ENCODE results near the gene MAST2.
"Not testable (repeated sequence)": the region's sequence is repeated elsewhere in the genome, so short reads cannot be mapped to it uniquely, and the experiment has no call there.

The MAST2 gene

GRCh38 chr1:45932205-45932604 lies 128.8 kb downstream of the MAST2 start:
- H3K9me3 ChIP-seq (ENCODE audit: control insufficient read depth, low read length); H3K27ac ChIP-seq (ENCODE audit: low read depth, low read length, severe bottlenecking); H3K36me3 ChIP-seq (ENCODE audit: control insufficient read depth, insufficient read depth, low read length); H3K4me3 ChIP-seq (ENCODE audit: extremely low read depth, insufficient read depth, low read length, poor library complexity, severe bottlenecking): not testable (repeated sequence)
- 83 to 93% methylated on average over 5 to 6 of the region's 6 CpGs for WGBS, 2 experiments (ENCODE audit: insufficient coverage in 2 of 2)
- H3K4me1 ChIP-seq (ENCODE audit: control insufficient read depth, insufficient read depth, low read length, poor library complexity, severe bottlenecking): peaks cover 30% of the 10 kb centered on the region

DNA sequence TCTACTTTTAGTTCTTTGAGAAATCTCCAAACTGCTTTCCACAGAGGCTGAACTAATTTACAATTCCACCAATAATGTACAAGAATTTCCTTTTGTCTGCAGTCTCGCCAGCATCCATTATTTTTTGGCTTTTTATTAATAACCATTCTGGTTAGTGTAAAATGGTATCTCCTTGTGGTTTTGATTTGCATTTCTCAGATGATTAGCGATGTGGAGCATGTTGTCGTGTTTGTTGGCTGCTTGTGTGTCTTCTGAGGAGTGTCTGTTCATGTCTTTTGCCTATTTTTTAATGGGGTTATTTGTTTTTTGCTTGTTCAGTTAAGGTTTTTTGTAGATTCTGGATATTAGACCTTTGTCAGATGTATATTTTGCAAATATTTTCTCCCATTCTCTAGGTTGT lies 131.5 kb downstream of the MAST2 start:
- WGBS, 2 experiments (ENCODE audit: insufficient coverage in 2 of 2): 100% methylated on average over 1 to 2 of the region's 3 CpGs
- H3K27ac ChIP-seq (ENCODE audit: low read depth, low read length, severe bottlenecking): no peak overlapping the region

DNA sequence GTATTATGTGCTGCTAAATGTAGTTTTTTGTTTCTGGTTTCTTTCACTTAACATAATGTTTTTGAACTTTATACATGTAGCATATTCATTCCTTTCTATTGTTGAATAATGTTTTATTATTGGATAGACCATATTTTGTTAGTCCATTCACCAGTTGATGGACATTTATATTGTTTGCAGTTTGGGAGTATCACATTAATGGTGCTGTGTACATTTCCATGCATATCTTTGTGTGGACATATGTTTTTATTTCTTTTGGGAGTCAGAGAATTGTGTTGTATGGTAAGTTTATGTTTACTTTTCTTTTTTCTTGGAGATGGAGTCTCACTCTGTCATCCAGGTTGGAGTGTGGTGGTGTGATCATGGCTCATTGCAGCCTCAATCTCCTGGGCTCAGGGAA lies 134.6 kb downstream of the MAST2 start:
- Histone ChIP-seq H3K4me3 (ENCODE audit: extremely low read depth, insufficient read depth, low read length, poor library complexity, severe bottlenecking) (no peak overlapping the region), H3K4me1 (ENCODE audit: control insufficient read depth, insufficient read depth, low read length, poor library complexity, severe bottlenecking) (no peaks in the 10 kb centered on the region), H3K36me3 (ENCODE audit: control insufficient read depth, insufficient read depth, low read length) (no peaks in the 10 kb centered on the region), H3K27ac (ENCODE audit: low read depth, low read length, severe bottlenecking) (no peak overlapping the region), H3K9me3 (ENCODE audit: control insufficient read depth, low read length) (no peaks in the 10 kb centered on the region)

More for the DNA sequence above, 131.5 kb downstream of the MAST2 start:
- no peaks in the 10 kb centered on the region for H3K9me3 ChIP-seq (ENCODE audit: control insufficient read depth, low read length)
- peaks cover 6% of the 10 kb centered on the region for H3K4me1 ChIP-seq (ENCODE audit: control insufficient read depth, insufficient read depth, low read length, poor library complexity, severe bottlenecking)
- H3K4me3 ChIP-seq (ENCODE audit: extremely low read depth, insufficient read depth, low read length, poor library complexity, severe bottlenecking): no peak overlapping the region
- H3K36me3 ChIP-seq (ENCODE audit: control insufficient read depth, insufficient read depth, low read length): no peaks in the 10 kb centered on the region

GRCh38 chr1:45942411-45942810 lies 139.0 kb downstream of the MAST2 start:
- Histone ChIP-seq H3K27ac (ENCODE audit: low read depth, low read length, severe bottlenecking) (no peak overlapping the region), H3K4me3 (ENCODE audit: extremely low read depth, insufficient read depth, low read length, poor library complexity, severe bottlenecking) (no peak overlapping the region), H3K4me1 (ENCODE audit: control insufficient read depth, insufficient read depth, low read length, poor library complexity, severe bottlenecking) (no peaks in the 10 kb centered on the region), H3K9me3 (ENCODE audit: control insufficient read depth, low read length) (no peaks in the 10 kb centered on the region), H3K36me3 (ENCODE audit: control insufficient read depth, insufficient read depth, low read length) (no peaks in the 10 kb centered on the region)
- WGBS, 2 experiments (ENCODE audit: insufficient coverage in 2 of 2): no CpG with 5 or more reads among the region's 1 CpG

DNA sequence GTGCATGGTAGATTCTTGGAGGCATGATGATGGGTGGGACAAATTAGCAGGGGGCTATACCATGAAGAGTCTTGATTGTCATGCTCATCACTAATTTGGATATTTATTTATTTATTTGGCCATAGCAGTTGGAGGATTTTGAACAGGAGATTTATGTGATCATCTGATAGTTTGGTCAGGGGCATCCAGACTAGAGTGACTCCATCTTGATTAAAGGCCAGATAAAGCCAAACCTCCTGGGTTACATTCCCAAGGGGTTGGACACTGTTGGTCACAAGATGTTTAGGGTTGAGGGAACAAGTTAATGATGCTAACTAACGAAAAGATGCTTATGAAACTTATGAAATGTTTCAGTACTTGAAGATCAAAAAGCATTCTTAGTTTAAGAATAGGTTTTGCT lies 139.8 kb downstream of the MAST2 start:
- Histone ChIP-seq H3K4me1 (ENCODE audit: control insufficient read depth, insufficient read depth, low read length, poor library complexity, severe bottlenecking) (no peaks in the 10 kb centered on the region), H3K9me3 (ENCODE audit: control insufficient read depth, low read length) (peaks cover under 1% of the 10 kb centered on the region), H3K36me3 (ENCODE audit: control insufficient read depth, insufficient read depth, low read length) (no peaks in the 10 kb centered on the region), H3K27ac (ENCODE audit: low read depth, low read length, severe bottlenecking) (no peak overlapping the region), H3K4me3 (ENCODE audit: extremely low read depth, insufficient read depth, low read length, poor library complexity, severe bottlenecking) (no peak overlapping the region)
- WGBS, 2 experiments (ENCODE audit: insufficient coverage in 2 of 2): 71% methylated on average over 1 of the region's 1 CpG; no CpG with 5 or more reads in 1 of the 2 experiments

- Histone ChIP-seq H3K27ac (ENCODE audit: low read depth, low read length, severe bottlenecking) (no peak overlapping the region), H3K4me3 (ENCODE audit: extremely low read depth, insufficient read depth, low read length, poor library complexity, severe bottlenecking) (no peak overlapping the region), H3K4me1 (ENCODE audit: control insufficient read depth, insufficient read depth, low read length, poor library complexity, severe bottlenecking) (no peaks in the 10 kb centered on the region), H3K36me3 (ENCODE audit: control insufficient read depth, insufficient read depth, low read length) (peaks cover 5% of the 10 kb centered on the region), H3K9me3 (ENCODE audit: control insufficient read depth, low read length) (peaks cover 4% of the 10 kb centered on the region)
- 88 to 100% methylated on average over 1 to 2 of the region's 2 CpGs for WGBS, 2 experiments (ENCODE audit: insufficient coverage in 2 of 2)
Measured at GRCh38 chr1:45945426-45945825, 142.0 kb downstream of the MAST2 start.

DNA sequence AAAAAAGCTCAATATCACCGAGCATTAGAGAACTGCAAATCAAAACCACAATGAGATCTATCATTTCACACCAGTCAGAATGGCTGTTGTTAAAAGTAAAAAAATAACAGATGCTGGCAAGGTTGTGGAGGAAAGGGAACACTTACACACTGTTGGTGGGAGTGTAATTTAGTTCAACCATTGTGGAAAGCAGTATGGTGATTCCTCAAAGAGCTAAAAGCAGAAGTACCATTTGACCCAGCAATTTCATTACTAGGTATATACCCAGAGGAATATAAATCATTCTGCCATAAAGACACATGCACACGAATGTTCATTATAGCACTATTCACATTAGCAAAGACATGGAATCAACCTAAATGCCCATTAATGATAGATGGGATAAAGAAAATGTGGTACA lies 146.1 kb downstream of the MAST2 start:
- no CpG with 5 or more reads among the region's 2 CpGs for WGBS, 2 experiments (ENCODE audit: insufficient coverage in 2 of 2)
- not testable (repeated sequence) for H3K4me3 ChIP-seq (ENCODE audit: extremely low read depth, insufficient read depth, low read length, poor library complexity, severe bottlenecking); H3K36me3 ChIP-seq (ENCODE audit: control insufficient read depth, insufficient read depth, low read length); H3K9me3 ChIP-seq (ENCODE audit: control insufficient read depth, low read length); H3K27ac ChIP-seq (ENCODE audit: low read depth, low read length, severe bottlenecking)
- peaks cover 14% of the 10 kb centered on the region for H3K4me1 ChIP-seq (ENCODE audit: control insufficient read depth, insufficient read depth, low read length, poor library complexity, severe bottlenecking)

DNA sequence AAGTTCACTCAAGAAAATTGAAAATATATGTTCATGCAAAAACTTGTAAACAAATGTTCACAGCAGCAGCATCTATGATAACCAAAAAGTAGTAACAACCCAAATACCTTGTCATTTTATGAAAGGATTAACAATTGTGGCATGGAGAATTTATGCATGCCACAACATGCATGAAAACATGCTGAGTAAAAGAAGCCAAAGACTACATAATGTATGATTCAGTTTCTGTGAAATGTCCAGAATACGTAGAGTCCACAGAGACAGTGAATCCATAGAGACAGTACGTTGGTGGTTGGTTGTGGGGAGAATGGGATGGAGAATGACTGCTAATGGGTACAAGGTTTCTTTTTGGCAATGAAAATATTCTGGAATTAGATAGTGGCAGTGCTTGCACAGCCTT lies 148.7 kb downstream of the MAST2 start:
- Histone ChIP-seq H3K27ac (ENCODE audit: low read depth, low read length, severe bottlenecking) (no peak overlapping the region), H3K36me3 (ENCODE audit: control insufficient read depth, insufficient read depth, low read length) (peaks cover 5% of the 10 kb centered on the region)
- 88 to 100% methylated on average over 2 of the region's 2 CpGs for WGBS, 2 experiments (ENCODE audit: insufficient coverage in 2 of 2)

GRCh38 chr1:45953934-45954847 lies 150.8 kb downstream of the MAST2 start:
- Histone ChIP-seq H3K9me3 (ENCODE audit: control insufficient read depth, low read length) (no peaks in the 10 kb centered on the region), H3K4me1 (ENCODE audit: control insufficient read depth, insufficient read depth, low read length, poor library complexity, severe bottlenecking) (peaks cover 19% of the 10 kb centered on the region), H3K27ac (ENCODE audit: low read depth, low read length, severe bottlenecking) (peak overlapping the region; percentile 95), H3K4me3 (ENCODE audit: extremely low read depth, insufficient read depth, low read length, poor library complexity, severe bottlenecking) (no peak overlapping the region), H3K36me3 (ENCODE audit: control insufficient read depth, insufficient read depth, low read length) (peaks cover 2% of the 10 kb centered on the region)
- 30 to 32% methylated on average over 4 to 6 of the region's 9 CpGs for WGBS, 2 experiments (ENCODE audit: insufficient coverage in 2 of 2)

More for the DNA sequence above, 148.7 kb downstream of the MAST2 start:
- Histone ChIP-seq H3K4me1 (ENCODE audit: control insufficient read depth, insufficient read depth, low read length, poor library complexity, severe bottlenecking) (peaks cover 19% of the 10 kb centered on the region), H3K9me3 (ENCODE audit: control insufficient read depth, low read length) (peaks cover 4% of the 10 kb centered on the region), H3K4me3 (ENCODE audit: extremely low read depth, insufficient read depth, low read length, poor library complexity, severe bottlenecking) (no peak overlapping the region)

DNA sequence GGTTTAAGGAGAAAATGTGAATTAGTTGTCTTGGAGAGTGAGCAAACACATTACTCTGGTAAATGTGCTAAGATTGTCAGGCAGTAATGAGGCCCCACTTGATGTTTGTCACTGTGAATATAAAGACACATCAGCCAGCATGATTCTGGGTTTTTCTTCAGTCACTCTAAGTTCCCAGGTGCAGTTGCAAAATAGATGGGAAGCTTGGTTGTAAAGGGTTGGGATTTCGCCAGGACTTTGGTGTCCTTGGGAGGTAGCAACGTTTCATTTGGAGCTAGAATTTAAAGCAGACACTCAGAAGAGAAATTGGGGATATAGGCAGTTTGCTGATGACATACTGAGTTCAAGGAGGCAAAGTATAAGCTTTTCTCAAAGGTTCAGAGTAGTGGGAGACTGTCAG lies 154.3 kb downstream of the MAST2 start:
- Histone ChIP-seq H3K27ac (ENCODE audit: low read depth, low read length, severe bottlenecking) (no peak overlapping the region), H3K4me3 (ENCODE audit: extremely low read depth, insufficient read depth, low read length, poor library complexity, severe bottlenecking) (no peak overlapping the region), H3K36me3 (ENCODE audit: control insufficient read depth, insufficient read depth, low read length) (peaks cover 19% of the 10 kb centered on the region), H3K4me1 (ENCODE audit: control insufficient read depth, insufficient read depth, low read length, poor library complexity, severe bottlenecking) (peaks cover 19% of the 10 kb centered on the region), H3K9me3 (ENCODE audit: control insufficient read depth, low read length) (no peaks in the 10 kb centered on the region)
- WGBS, 2 experiments (ENCODE audit: insufficient coverage in 2 of 2): 80 to 94% methylated on average over 2 of the region's 2 CpGs

- H3K36me3 ChIP-seq (ENCODE audit: control insufficient read depth, insufficient read depth, low read length): peaks cover 19% of the 10 kb centered on the region
- H3K4me3 ChIP-seq (ENCODE audit: extremely low read depth, insufficient read depth, low read length, poor library complexity, severe bottlenecking): no peak overlapping the region
- H3K27ac ChIP-seq (ENCODE audit: low read depth, low read length, severe bottlenecking): no peak overlapping the region
- no peaks in the 10 kb centered on the region for H3K9me3 ChIP-seq (ENCODE audit: control insufficient read depth, low read length)
- peaks cover 14% of the 10 kb centered on the region for H3K4me1 ChIP-seq (ENCODE audit: control insufficient read depth, insufficient read depth, low read length, poor library complexity, severe bottlenecking)
Measured at GRCh38 chr1:45958317-45958716, 154.9 kb downstream of the MAST2 start.
